Spleen (tissue), 11 donors: ENCODE results near the gene ALG12. TPM values are rescaled to one million over a fixed set of nuclear protein-coding genes. Genes with fewer than 3 reads are reported as not detected.
A peak's percentile ranks its signal among the peaks of the same experiment; 100 is the strongest.

Experiments
- DNase-seq: peaks from one replicate; pipeline ENCODE4 v3.0.0-alpha.2; 2020
- H3K27ac ChIP-seq, 8 donors: fragments of 200-600 bp; sonication (generic) in 7 of 8; 1 replicate in 4 of 8; 2 replicates in 4 of 8; pipeline versions ENCODE4 v1.5.0 to v1.8.0; 2016 to 2021; ENCODE audit warnings: inconsistent platforms in 4 of 8, mild to moderate bottlenecking in 4 of 8, moderate library complexity in 1 of 8
- H3K27me3 ChIP-seq, 7 donors: fragments of 200-600 bp; sonication (generic) in 6 of 7; replicated peaks in 1 of 7; 1 replicate in 4 of 7; 2 replicates in 3 of 7; pipeline versions ENCODE4 v1.5.0 to v1.8.0; 2016 to 2021; ENCODE audit warnings: inconsistent platforms in 3 of 7, mild to moderate bottlenecking in 1 of 7
- H3K36me3 ChIP-seq, 6 donors: fragments of 200-600 bp; sonication (generic) in 5 of 6; 1 replicate in 4 of 6; 2 replicates in 2 of 6; pipeline versions ENCODE4 v1.5.0 to v1.8.0; 2016 to 2021; ENCODE audit warnings: inconsistent platforms in 2 of 6
- H3K4me1 ChIP-seq, 6 donors: fragments of 200-600 bp; sonication (generic) in 5 of 6; 1 replicate in 3 of 6; 2 replicates in 3 of 6; pipeline versions ENCODE4 v1.5.0 to v1.8.0; 2016 to 2021; ENCODE audit warnings: inconsistent platforms in 3 of 6
- H3K4me3 ChIP-seq, 8 donors: fragments of 200-600 bp; sonication (generic) in 7 of 8; 1 replicate in 4 of 8; 2 replicates in 4 of 8; pipeline versions ENCODE4 v1.5.0 to v1.8.0; 2016 to 2021; ENCODE audit warnings: inconsistent platforms in 4 of 8, mild to moderate bottlenecking in 4 of 8, moderate library complexity in 2 of 8
- H3K9me3 ChIP-seq, 8 donors: fragments of 200-600 bp; sonication (generic) in 7 of 8; 1 replicate in 4 of 8; 2 replicates in 4 of 8; pipeline versions ENCODE4 v1.5.0 to v1.8.0; 2016 to 2021; ENCODE audit warnings: inconsistent platforms in 4 of 8
- POLR2A ChIP-seq, 3 donors: fragments of 450-650 bp; IDR thresholded peaks; one replicate each; pipeline ENCODE4 v1.5.1; 2017; ENCODE audit warnings: antibody characterized with exemption in 3 of 3, mild to moderate bottlenecking in 1 of 3
- POLR2AphosphoS5 ChIP-seq, 3 donors: sonication (generic); formaldehyde crosslinking; IDR thresholded peaks; one replicate each; pipeline ENCODE4 v1.5.1; 2017; ENCODE audit warnings: antibody characterized with exemption in 3 of 3
- WGBS, 5 donors: extraction: QIAGEN DNeasy Blood & Tissue Kit in 3 of 5; methylation state at CpG; one replicate each; pipeline versions ENCODE4 v1.1.5 to v1.1.7; 2013 to 2018; 5-methylcytosine and 5-hydroxymethylcytosine counted together
- intact Hi-C: fragments of 100-400 bp; cut with DNase I; formaldehyde crosslinking; loops from one replicate; pipeline ENCODE4 v1.15.0; 2023; ENCODE audit warnings: low total_unique reads
- polyA plus RNA-seq, 3 donors: library from polyadenylated mRNA; stranded (reverse); fragments of 200-250 nt; gene quantifications; one replicate each; pipeline ENCODE4 v1.2.1, GENCODE V29; 2013
- total RNA-seq, 7 donors: library from RNA; depleted of rRNA in 3 of 7; stranded (reverse); fragments of >200 nt in 3 of 7; fragmentation: NEBNext Ultra II Directional in 4 of 7; extraction: Animal tissue kit (Norgen Biotek cat#: 25700) in 4 of 7; gene quantifications; one replicate each; pipeline versions ENCODE4 v1.1.0 to v1.2.1, GENCODE V29; 2016 to 2021
- TF ChIP-seq, protein P1 (sequence below), 11 experiments: fragments of 200-600 bp in 7 of 11; fragments of 450-650 bp in 4 of 11; sonication (generic) in 4 of 11; IDR thresholded peaks in 8 of 11; conservative IDR thresholded peaks in 3 of 11; 1 replicate in 7 of 11; 2 replicates in 4 of 11; pipeline versions ENCODE4 v1.4.0 to v1.8.0; 2016 to 2021; ENCODE audit warnings: antibody characterized with exemption in 11 of 11, inconsistent platforms in 4 of 11, mild to moderate bottlenecking in 1 of 11
- donor health status: healthy with polysubstance abuse.
- donor health status: DM: no; HTN: no; CAD: no; lungs with moderate emphysema.
- donor health status: DM: no; HTN: no; CAD: no.
- donor health status: Bipolar disorder and iron deficiency.
- donor health status: healthy.
- donor health status: DM: no; HTN: no; CAD: no.
- donor health status: DM: yes; HTN: yes; CAD: no.

ALG12 gene
- total and polyA plus RNA-seq, 10 donors: 5.7 to 20.1 (median 11.8) TPM

DNA sequence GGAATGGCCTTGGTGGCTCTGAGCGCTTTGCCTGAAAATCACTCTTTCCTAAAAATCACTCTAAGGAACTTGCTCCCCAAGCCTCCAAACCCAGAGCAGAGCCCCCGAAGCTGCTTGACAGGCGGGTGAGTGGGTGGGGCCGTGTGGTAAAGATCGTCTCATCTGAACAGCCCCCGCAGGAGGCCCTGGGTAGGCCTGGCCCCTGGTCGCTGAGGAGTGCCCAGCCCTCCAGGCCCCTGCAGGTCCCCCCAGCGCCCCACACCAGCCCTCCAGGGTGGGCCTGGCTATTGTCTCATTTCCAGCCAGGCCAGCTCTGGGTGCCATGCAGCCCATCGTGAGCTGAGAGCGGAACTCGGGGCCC is 25.1 kb upstream of the ALG12 start:
- Histone ChIP-seq H3K36me3 (no peaks in the 10 kb centered on the region), H3K4me1 (peaks cover 4 to 38% (median 17%) of the 10 kb centered on the region in 6 donors), H3K9me3 (peaks cover 0 to 7% (median 0%) of the 10 kb centered on the region in 8 donors), H3K27me3 (no peaks in the 10 kb centered on the region), H3K4me3 (peak overlapping the region in 1 of 8 donors; percentile 58), H3K27ac (peak overlapping the region in 3 of 8 donors; percentile 51 to 87 (median 56))
- intact Hi-C loops: no loop called here
- 74 to 93% (median 82%) methylated on average over 6 to 11 of the region's 11 CpGs for WGBS, 5 donors
- DNase-seq: no peak
- TF ChIP-seq, protein P1, sequence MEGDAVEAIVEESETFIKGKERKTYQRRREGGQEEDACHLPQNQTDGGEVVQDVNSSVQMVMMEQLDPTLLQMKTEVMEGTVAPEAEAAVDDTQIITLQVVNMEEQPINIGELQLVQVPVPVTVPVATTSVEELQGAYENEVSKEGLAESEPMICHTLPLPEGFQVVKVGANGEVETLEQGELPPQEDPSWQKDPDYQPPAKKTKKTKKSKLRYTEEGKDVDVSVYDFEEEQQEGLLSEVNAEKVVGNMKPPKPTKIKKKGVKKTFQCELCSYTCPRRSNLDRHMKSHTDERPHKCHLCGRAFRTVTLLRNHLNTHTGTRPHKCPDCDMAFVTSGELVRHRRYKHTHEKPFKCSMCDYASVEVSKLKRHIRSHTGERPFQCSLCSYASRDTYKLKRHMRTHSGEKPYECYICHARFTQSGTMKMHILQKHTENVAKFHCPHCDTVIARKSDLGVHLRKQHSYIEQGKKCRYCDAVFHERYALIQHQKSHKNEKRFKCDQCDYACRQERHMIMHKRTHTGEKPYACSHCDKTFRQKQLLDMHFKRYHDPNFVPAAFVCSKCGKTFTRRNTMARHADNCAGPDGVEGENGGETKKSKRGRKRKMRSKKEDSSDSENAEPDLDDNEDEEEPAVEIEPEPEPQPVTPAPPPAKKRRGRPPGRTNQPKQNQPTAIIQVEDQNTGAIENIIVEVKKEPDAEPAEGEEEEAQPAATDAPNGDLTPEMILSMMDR (IDR thresholded peaks at IDR 0.05 in 8 of 11, conservative IDR thresholded peaks at IDR 0.05 in 3 of 11): no peak
- no peak for TF ChIP-seq POLR2A (IDR thresholded peaks at IDR 0.05)
- TF ChIP-seq POLR2AphosphoS5 (IDR thresholded peaks at IDR 0.05): no peak

DNA sequence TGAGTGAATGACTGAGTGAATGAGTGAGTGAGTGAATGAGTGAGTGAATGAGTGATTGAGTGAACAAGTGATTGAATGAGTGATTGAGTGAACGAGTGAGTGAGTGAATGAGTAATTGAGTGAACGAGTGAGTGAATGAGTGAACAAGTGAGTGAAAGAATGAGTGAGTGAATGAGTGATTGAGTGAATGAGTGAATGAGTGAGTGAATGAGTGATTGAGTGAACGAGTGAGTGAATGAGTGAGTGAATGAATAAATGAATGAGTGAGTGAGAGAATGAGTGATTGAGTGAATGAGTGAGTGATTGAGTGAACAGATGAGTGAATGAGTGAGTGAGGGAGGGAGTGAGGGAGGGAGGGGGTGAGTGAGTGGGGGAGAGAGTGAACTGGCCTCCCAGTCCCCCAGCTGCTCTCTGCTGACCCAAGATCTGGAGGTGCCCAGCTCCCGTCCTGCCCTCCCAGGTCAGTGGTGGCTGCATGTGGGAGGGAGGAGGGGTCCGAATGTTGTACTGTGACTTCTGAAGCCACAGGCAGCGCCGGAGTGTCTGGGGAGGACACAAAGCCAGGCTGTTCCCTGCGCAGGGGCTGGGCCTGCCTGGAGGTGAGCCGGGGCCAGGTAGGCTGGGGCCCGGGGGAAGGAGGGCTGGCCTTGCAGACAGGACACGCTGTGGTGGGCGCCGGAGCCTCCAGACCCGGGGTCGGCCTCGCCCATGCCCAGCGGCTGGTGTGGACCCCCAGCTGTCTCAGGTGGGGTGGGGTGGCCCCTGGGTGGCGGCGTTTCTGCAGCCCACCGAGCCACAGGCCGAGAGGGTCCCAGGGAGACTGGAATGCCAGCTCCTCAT is 24.5 kb upstream of the ALG12 start:
- Histone ChIP-seq H3K4me3 (no peak overlapping the region), H3K27me3 (no peaks in the 10 kb centered on the region), H3K4me1 (peaks cover 4 to 44% (median 22%) of the 10 kb centered on the region in 6 donors), H3K9me3 (peaks cover 0 to 7% (median 0%) of the 10 kb centered on the region in 8 donors), H3K27ac (peak overlapping the region in 3 of 8 donors; percentile 51 to 87 (median 56)), H3K36me3 (no peaks in the 10 kb centered on the region)
- TF ChIP-seq POLR2A (IDR thresholded peaks at IDR 0.05) (no peak), POLR2AphosphoS5 (IDR thresholded peaks at IDR 0.05) (no peak)
- TF ChIP-seq, protein P1 (IDR thresholded peaks at IDR 0.05 in 8 of 11, conservative IDR thresholded peaks at IDR 0.05 in 3 of 11): no peak
- DNase-seq: no peak
- 86 to 96% (median 92%) methylated on average over 12 to 21 of the region's 21 CpGs for WGBS, 5 donors
- intact Hi-C loops: no loop called here

DNA sequence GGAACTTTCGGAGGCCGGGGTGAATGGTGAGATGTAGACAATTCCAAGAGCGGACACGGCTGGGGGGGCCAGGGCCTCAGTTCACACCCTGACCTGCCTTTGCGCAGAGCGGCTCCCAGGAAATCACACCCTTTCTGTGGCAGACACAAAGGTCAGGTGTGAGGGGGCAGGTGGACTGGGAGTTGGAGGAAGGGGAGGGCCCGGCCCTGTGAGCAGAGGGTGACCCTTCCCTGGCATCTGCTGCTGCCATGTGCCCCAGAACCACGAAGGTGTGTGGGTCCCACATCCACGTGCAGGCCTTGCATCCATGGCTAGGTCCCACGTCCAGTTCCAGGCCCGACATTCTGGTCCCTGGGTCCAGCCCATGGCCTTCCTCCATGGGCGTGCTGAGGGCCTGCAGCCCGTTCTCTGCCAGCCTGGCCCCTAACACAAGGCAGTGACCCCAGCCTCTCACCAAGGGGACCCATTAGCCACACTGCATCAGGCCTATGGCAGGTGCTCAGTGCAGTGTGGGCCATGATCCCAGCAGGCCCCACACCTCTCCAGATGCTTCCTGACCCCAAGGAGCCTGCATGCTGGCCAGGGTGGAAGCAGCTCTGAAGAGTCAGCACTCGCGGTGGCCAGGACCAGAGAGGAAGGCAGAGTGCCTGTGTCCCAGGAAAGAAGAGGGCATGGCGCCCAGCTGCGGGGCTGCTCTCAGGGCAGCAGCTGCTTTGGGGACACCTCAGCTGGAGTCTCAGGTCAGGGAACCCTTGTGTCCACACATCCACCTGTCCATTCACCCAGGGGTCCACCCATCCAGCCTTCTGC is 23.5 kb upstream of the ALG12 start:
- H3K4me1 ChIP-seq: peaks cover 12 to 50% (median 32%) of the 10 kb centered on the region in 6 donors
- peaks cover 0 to 7% (median 0%) of the 10 kb centered on the region in 8 donors for H3K9me3 ChIP-seq
- H3K27me3 ChIP-seq: no peaks in the 10 kb centered on the region
- intact Hi-C loops: no loop called here
- peak overlapping the region in 2 of 8 donors; percentile 7 to 14 for H3K27ac ChIP-seq
- H3K36me3 ChIP-seq: no peaks in the 10 kb centered on the region
- H3K4me3 ChIP-seq: no peak overlapping the region
- 87 to 94% (median 90%) methylated on average over 12 to 17 of the region's 17 CpGs for WGBS, 5 donors
- TF ChIP-seq, protein P1 (IDR thresholded peaks at IDR 0.05 in 8 of 11, conservative IDR thresholded peaks at IDR 0.05 in 3 of 11): no peak
- no peak for TF ChIP-seq POLR2A (IDR thresholded peaks at IDR 0.05)
- TF ChIP-seq POLR2AphosphoS5 (IDR thresholded peaks at IDR 0.05): peak in 1 of 3 donors; percentile 25
- no peak for DNase-seq
